ENCODE data around the gene MAP3K1.

DNA sequence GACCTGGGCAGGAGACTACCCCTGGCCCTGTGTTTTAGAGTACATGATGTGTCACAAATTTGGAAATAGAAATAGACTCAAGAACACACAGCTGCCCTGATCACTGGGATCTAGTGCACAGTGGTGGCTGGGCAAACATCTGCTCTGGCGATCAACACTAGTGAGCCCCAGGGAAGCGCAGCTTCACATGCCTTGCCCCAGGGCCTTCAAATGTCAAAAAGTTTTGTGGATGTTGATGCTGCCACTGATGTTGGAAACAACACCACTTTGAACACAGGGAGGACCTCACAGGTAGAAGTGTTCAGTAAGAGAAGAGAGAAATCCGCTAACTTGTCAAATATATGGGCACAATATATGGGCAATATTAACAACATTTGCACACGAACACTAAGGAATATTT is 7.1 kb upstream of the MAP3K1 start:
- TF ChIP-seq, protein P1, sequence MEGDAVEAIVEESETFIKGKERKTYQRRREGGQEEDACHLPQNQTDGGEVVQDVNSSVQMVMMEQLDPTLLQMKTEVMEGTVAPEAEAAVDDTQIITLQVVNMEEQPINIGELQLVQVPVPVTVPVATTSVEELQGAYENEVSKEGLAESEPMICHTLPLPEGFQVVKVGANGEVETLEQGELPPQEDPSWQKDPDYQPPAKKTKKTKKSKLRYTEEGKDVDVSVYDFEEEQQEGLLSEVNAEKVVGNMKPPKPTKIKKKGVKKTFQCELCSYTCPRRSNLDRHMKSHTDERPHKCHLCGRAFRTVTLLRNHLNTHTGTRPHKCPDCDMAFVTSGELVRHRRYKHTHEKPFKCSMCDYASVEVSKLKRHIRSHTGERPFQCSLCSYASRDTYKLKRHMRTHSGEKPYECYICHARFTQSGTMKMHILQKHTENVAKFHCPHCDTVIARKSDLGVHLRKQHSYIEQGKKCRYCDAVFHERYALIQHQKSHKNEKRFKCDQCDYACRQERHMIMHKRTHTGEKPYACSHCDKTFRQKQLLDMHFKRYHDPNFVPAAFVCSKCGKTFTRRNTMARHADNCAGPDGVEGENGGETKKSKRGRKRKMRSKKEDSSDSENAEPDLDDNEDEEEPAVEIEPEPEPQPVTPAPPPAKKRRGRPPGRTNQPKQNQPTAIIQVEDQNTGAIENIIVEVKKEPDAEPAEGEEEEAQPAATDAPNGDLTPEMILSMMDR (IDR thresholded peaks at IDR 0.05): no peak
- no peak for TF ChIP-seq POLR2A (IDR thresholded peaks at IDR 0.05)

Data from adrenal gland (tissue), 5 donors.